Measurements from ENCODE around the gene SMC6.

- TF ChIP-seq CTCF (IDR thresholded peaks at IDR 0.05) (no peak), POLR2A (IDR thresholded peaks at IDR 0.05) (no peak)
Observed at GRCh38 chr2:17788773-17789172, 35.2 kb upstream of the SMC6 start.
